ENCODE measurements around the gene ATP2C2.

Gene ATP2C2

GRCh38 chr16:84485255-84486010 lies 117.1 kb downstream of the ATP2C2 start:
- DNase-seq (ENCODE audit: low read depth, low spot score): no peak
- H3K27ac ChIP-seq: no peak overlapping the region

GRCh38 chr16:84486126-84486525 lies 117.8 kb downstream of the ATP2C2 start:
- no peak for DNase-seq (ENCODE audit: low read depth, low spot score)
- no peak overlapping the region for H3K27ac ChIP-seq

GRCh38 chr16:84486551-84487235 lies 118.4 kb downstream of the ATP2C2 start:
- DNase-seq (ENCODE audit: low read depth, low spot score): no peak
- H3K27ac ChIP-seq: no peak overlapping the region

GRCh38 chr16:84487358-84487757 lies 119.0 kb downstream of the ATP2C2 start:
- H3K27ac ChIP-seq: no peak overlapping the region
- no peak for DNase-seq (ENCODE audit: low read depth, low spot score)

- no peak for DNase-seq (ENCODE audit: low read depth, low spot score)
- no peak overlapping the region for H3K27ac ChIP-seq
Observed at GRCh38 chr16:84489131-84489530, 120.8 kb downstream of the ATP2C2 start.

- H3K27ac ChIP-seq: no peak overlapping the region
Observed at GRCh38 chr16:84495506-84495905, 127.2 kb downstream of the ATP2C2 start.

GRCh38 chr16:84496991-84497390 lies 128.7 kb downstream of the ATP2C2 start:
- DNase-seq (ENCODE audit: low read depth, low spot score): no peak
- H3K27ac ChIP-seq: no peak overlapping the region

More at GRCh38 chr16:84495506-84495905, 127.2 kb downstream of the ATP2C2 start:
- DNase-seq (ENCODE audit: low read depth, low spot score): no peak

GRCh38 chr16:84497418-84498222 lies 129.3 kb downstream of the ATP2C2 start:
- DNase-seq (ENCODE audit: low read depth, low spot score): no peak
- no peak overlapping the region for H3K27ac ChIP-seq

GRCh38 chr16:84498223-84498610 lies 129.9 kb downstream of the ATP2C2 start:
- H3K27ac ChIP-seq: peak overlapping the region; percentile 97

GRCh38 chr16:84498859-84499620 lies 130.7 kb downstream of the ATP2C2 start:
- no peak for DNase-seq (ENCODE audit: low read depth, low spot score)
- H3K27ac ChIP-seq: peak overlapping the region; percentile 97

More at GRCh38 chr16:84498223-84498610, 129.9 kb downstream of the ATP2C2 start:
- no peak for DNase-seq (ENCODE audit: low read depth, low spot score)

- DNase-seq (ENCODE audit: low read depth, low spot score): no peak
- H3K27ac ChIP-seq: peak overlapping the region; percentile 97
Observed at GRCh38 chr16:84499638-84500037, 131.3 kb downstream of the ATP2C2 start.

GRCh38 chr16:84500531-84500930 lies 132.2 kb downstream of the ATP2C2 start:
- no peak for DNase-seq (ENCODE audit: low read depth, low spot score)
- H3K27ac ChIP-seq: peak overlapping the region; percentile 97

GRCh38 chr16:84501077-84501735 lies 132.9 kb downstream of the ATP2C2 start:
- peak; percentile 84 for DNase-seq (ENCODE audit: low read depth, low spot score)
- peak overlapping the region; percentile 97 for H3K27ac ChIP-seq

- H3K27ac ChIP-seq: peak overlapping the region; percentile 97
- DNase-seq (ENCODE audit: low read depth, low spot score): no peak
Observed at GRCh38 chr16:84502075-84502474, 133.7 kb downstream of the ATP2C2 start.

GRCh38 chr16:84502581-84502980 lies 134.2 kb downstream of the ATP2C2 start:
- no peak for DNase-seq (ENCODE audit: low read depth, low spot score)
- peak overlapping the region; percentile 97 for H3K27ac ChIP-seq

GRCh38 chr16:84503751-84504395 lies 135.5 kb downstream of the ATP2C2 start:
- peak overlapping the region; percentile 97 for H3K27ac ChIP-seq
- no peak for DNase-seq (ENCODE audit: low read depth, low spot score)

GRCh38 chr16:84504420-84505248 lies 136.3 kb downstream of the ATP2C2 start, which contains the start of gene MEAK7:
MEAK7 (minus strand) TSS chr16:84504659; CDS start chr16:84498086, 6,573 bp downstream.
- peak; percentile 84 for DNase-seq (ENCODE audit: low read depth, low spot score)
- peak within 1 kb of the TSS; percentile 97 for H3K27ac ChIP-seq

All from epithelial cell of prostate (primary cell).